GM21825 (cell line): Measurements from ENCODE around the gene CREB5.

Experiments
- ATAC-seq: cut with Tn5 transposase; IDR thresholded peaks from one replicate; pipeline ENCODE4 v1.9.1; 2021; ENCODE audit warnings: mild to moderate bottlenecking, moderate library complexity; ENCODE audit not compliant: unreplicated experiment

CREB5 gene

DNA sequence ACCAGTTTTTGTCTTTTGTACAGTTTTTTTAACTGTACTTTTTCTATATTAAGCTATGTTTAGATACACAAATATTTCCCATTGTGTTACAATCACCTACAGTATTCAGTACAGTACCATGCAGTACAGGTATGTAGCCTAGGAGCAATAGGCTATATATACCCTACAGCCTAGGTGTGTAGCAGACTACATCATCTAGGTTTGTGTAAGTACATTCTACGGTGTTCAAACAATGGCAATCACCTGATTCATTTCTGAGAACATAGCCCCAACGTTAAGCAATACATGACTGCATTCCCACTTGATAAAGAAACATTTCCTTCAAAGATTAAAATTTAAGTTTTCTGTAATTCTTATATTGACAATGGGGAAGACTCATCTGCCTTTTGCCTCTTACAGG is 456.4 kb downstream of the CREB5 start:
- ATAC-seq: no peak

DNA sequence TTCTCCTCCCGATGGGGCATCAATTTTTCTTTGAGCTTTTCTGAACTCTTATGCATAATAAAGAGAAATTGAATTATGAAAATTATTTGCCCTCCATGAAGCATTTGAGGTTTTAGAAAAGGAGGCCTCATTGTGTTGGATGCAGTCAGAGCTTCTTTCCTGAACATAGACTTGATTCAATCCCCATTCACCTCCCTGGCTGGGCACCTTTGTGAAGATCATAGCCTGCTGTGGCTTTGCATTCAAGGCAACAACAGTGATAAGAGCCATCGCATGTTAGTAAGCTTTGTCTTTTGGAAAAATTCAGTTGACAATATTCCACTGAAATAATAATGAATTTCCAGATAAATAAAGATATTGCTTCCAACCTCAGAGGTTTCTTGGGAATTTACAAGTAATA is 458.8 kb downstream of the CREB5 start:
- no peak for ATAC-seq

DNA sequence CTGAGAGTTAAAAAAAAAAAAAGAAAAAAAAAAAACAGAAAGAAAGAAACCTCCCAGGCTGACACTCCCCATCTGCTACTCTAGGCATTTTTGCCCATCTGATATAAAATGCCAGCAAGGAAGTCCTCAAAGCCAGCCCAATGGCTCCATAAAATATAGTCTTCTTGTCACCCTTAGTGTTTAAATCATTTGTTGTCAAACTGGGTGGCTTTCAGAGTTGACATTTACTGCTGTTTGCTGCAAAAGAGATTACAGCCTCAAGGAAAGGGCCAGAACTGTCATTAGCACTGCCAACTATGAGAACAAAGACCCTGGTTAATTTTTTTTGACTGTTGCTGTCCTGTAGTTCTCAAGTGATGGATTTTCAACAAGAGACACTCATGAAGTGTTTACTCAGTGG is 459.3 kb downstream of the CREB5 start:
- ATAC-seq: no peak

DNA sequence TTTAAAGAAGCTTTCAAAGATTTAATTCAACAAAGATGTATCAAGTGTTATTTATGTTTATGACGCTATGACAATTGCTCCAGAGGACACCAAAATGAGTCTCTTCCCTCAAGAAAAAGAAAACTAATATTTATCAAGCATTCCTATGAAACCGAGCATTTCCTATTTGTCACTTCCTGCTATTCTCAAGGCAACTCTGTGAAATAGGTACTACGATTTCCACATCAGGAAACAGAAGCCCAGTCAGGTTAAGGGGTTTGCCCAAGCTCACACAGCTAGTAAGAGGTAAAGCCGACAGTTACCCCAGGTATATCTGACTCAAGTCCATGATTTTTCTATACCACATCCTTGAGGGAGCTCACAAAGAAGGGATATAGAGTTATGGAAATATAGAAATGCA is 459.9 kb downstream of the CREB5 start:
- no peak for ATAC-seq

DNA sequence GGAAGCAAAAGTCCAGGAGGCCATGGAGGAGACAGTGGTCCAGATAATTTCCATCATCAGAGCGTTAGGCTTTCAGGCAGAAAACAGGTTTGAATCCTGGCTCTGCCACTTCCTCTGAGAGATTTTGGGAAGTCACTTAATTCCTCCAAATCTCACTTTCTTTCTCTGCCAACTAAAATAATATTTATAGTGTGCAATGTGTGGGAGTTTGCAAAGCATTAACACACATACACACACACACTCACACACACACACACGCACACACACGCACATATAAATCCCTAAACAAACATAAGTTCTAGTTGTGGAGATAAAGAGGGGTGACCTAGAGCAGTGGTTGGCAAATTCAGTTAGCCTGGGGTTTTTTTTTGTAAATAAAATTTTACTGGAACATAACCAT is 461.0 kb downstream of the CREB5 start:
- no peak for ATAC-seq

DNA sequence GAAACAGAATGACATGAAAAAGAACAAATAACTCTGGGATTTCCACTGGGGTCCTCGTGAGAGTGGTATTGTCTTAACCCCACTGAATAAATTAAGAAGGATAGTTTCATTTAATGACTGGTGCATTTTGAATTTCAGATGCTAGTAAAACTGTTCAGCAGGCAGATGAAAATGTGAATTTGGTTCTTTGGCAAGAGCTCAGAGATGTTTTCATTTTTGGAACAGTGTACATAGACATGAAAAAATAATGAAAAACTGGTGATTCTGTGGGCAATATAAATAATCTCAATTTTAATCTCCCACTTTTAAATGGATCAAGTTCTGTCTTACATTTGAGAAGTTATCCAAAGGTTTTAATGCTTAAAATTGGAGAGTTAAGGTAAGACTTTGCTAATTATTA is 461.7 kb downstream of the CREB5 start:
- no peak for ATAC-seq
